NOMO-1 treated with dmso at 0.1 percent for 144 hours (cell line): ENCODE data around the gene RBM3.
A peak's percentile ranks its signal among the peaks of the same experiment; 100 is the strongest.
"Not testable (repeated sequence)": the region's sequence is repeated elsewhere in the genome, so short reads cannot be mapped to it uniquely, and the experiment has no call there.

Experiments
- DNase-seq: peaks from one replicate; lab custom pipeline; 2025; ENCODE audit not compliant: unreplicated experiment; lab: John Stamatoyannopoulos, UW

Gene RBM3

GRCh38 chrX:48574270-48575266, at the start of gene RBM3:
Gene RBM3, plus strand, starts transcription at chrX:48574484. Its CDS starts 697 bp downstream, at chrX:48575181.
- DNase-seq: peak; percentile 83

GRCh38 chrX:48525853-48526252, 48.4 kb upstream of the RBM3 start:
- not testable (repeated sequence) for DNase-seq

- DNase-seq: no peak
Observed at GRCh38 chrX:48530736-48531135, 43.5 kb upstream of the RBM3 start.

GRCh38 chrX:48531358-48531959, 42.8 kb upstream of the RBM3 start:
- no peak for DNase-seq

GRCh38 chrX:48532161-48532560, 42.1 kb upstream of the RBM3 start:
- DNase-seq: no peak

GRCh38 chrX:48533165-48533564, 41.1 kb upstream of the RBM3 start:
- no peak for DNase-seq

GRCh38 chrX:48538641-48539344, 35.5 kb upstream of the RBM3 start:
- no peak for DNase-seq

- peak; percentile 93 for DNase-seq
Observed at GRCh38 chrX:48539345-48540027, 34.8 kb upstream of the RBM3 start, which contains the start of gene TBC1D25. Gene TBC1D25, plus strand, starts transcription at chrX:48539714. Its CDS starts 84 bp downstream, at chrX:48539798.

- no peak for DNase-seq
Observed at GRCh38 chrX:48540028-48540375, 34.3 kb upstream of the RBM3 start.

GRCh38 chrX:48540480-48540879, 33.8 kb upstream of the RBM3 start:
- no peak for DNase-seq

- DNase-seq: no peak
Observed at GRCh38 chrX:48541140-48541814, 33.0 kb upstream of the RBM3 start.

GRCh38 chrX:48548871-48549270, 25.4 kb upstream of the RBM3 start:
- DNase-seq: no peak

- DNase-seq: not testable (repeated sequence)
Observed at GRCh38 chrX:48555731-48556325, 18.5 kb upstream of the RBM3 start.

GRCh38 chrX:48558271-48558670, 16.0 kb upstream of the RBM3 start:
- DNase-seq: no peak

- DNase-seq: no peak
Observed at GRCh38 chrX:48559636-48560035, 14.6 kb upstream of the RBM3 start.

- no peak for DNase-seq
Observed at GRCh38 chrX:48560056-48560455, 14.2 kb upstream of the RBM3 start.

- no peak for DNase-seq
Observed at GRCh38 chrX:48560681-48561080, 13.6 kb upstream of the RBM3 start.

- DNase-seq: no peak
Observed at GRCh38 chrX:48569958-48570357, 4.3 kb upstream of the RBM3 start.

GRCh38 chrX:48573690-48574269, 504 bp upstream of the RBM3 start:
- DNase-seq: no peak

- DNase-seq: no peak
Observed at GRCh38 chrX:48575642-48576041, 1.4 kb downstream of the RBM3 start.
